Adrenal gland (tissue), 12 donors: ENCODE results near the gene HOXA5. TPM values are rescaled to one million over a fixed set of nuclear protein-coding genes. Genes with fewer than 3 reads are reported as not detected.

Experiments used
- DNase-seq, 7 donors: peaks; one replicate each; pipeline ENCODE4 v3.0.0-alpha.2; 2019 to 2020
- H3K27ac ChIP-seq, 5 donors: fragments of 200-600 bp; sonication (generic) in 4 of 5; 1 replicate in 3 of 5; 2 replicates in 2 of 5; pipeline versions ENCODE4 v1.5.1 to v1.8.0; 2016 to 2020; ENCODE audit warnings: mild to moderate bottlenecking in 1 of 5
- H3K27me3 ChIP-seq: fragments of 200-600 bp; 2 replicates; pipeline ENCODE4 v1.8.0; 2021
- H3K36me3 ChIP-seq, 2 donors: fragments of 200-600 bp; replicated peaks in 1 of 2; 1 replicate in 1 of 2; 2 replicates in 1 of 2; pipeline versions ENCODE4 v1.5.1 to v1.8.0; 2018 to 2022
- H3K4me1 ChIP-seq, 2 donors: fragments of 200-600 bp; replicated peaks in 1 of 2; 1 replicate in 1 of 2; 2 replicates in 1 of 2; pipeline versions ENCODE4 v1.5.1 to v1.8.0; 2018 to 2021
- H3K4me3 ChIP-seq, 4 donors: fragments of 200-600 bp; sonication (generic) in 3 of 4; one replicate each; pipeline ENCODE4 v1.5.1; 2016 to 2018
- H3K9me3 ChIP-seq, 3 donors: fragments of 200-600 bp; sonication (generic) in 1 of 3; replicated peaks in 1 of 3; 1 replicate in 2 of 3; 2 replicates in 1 of 3; pipeline versions ENCODE4 v1.5.1 to v1.8.0; 2016 to 2021
- CTCF ChIP-seq, 6 experiments: fragments of 450-650 bp in 4 of 6; fragments of 200-600 bp in 2 of 6; sonication (generic) in 1 of 6; IDR thresholded peaks; 1 replicate in 5 of 6; 2 replicates in 1 of 6; pipeline versions ENCODE4 v1.5.1 to v1.8.0; 2016 to 2021; ENCODE audit warnings: antibody characterized with exemption in 6 of 6, mild to moderate bottlenecking in 2 of 6, moderate library complexity in 1 of 6
- POLR2A ChIP-seq, 2 donors: fragments of 450-650 bp; IDR thresholded peaks; one replicate each; pipeline ENCODE4 v1.6.1; 2017; ENCODE audit warnings: antibody characterized with exemption in 2 of 2, mild to moderate bottlenecking in 2 of 2, moderate library complexity in 1 of 2
- WGBS, 4 donors: extraction: QIAGEN DNeasy Blood & Tissue Kit in 2 of 4; methylation state at CpG; one replicate each; pipeline versions ENCODE4 v1.1.5 to v1.1.7; 2013 to 2017; 5-methylcytosine and 5-hydroxymethylcytosine counted together
- intact Hi-C, 2 donors: fragments of 100-400 bp; cut with DNase I; formaldehyde crosslinking; loops; one replicate each; pipeline versions ENCODE4 v1.14.1 to v1.15.0; 2022 to 2023
- polyA plus RNA-seq, 3 donors: library from polyadenylated mRNA; stranded (reverse); fragments of 200-250 nt in 2 of 3; fragments of 350-450 nt in 1 of 3; fragmentation: Illumina TruSeq in 1 of 3; extraction: RNeasy Lipid Tissue Mini Kit (QIAGEN cat#74804) in 1 of 3; gene quantifications; one replicate each; pipeline ENCODE4 v1.2.3, GENCODE V29; 2013 to 2014
- total RNA-seq, 9 donors: library from RNA; depleted of rRNA in 4 of 9; stranded (reverse); fragments of >200 nt in 4 of 9; fragments of 120-200 nt in 1 of 9; fragmentation: NEBNext Ultra II Directional in 1 of 9; extraction: Animal tissue kit (Norgen Biotek cat#: 25700) in 1 of 9; gene quantifications; one replicate each; pipeline versions ENCODE4 v1.1.0 to v1.2.4, GENCODE V29; 2013 to 2023
- donor health status: healthy with polysubstance abuse.
- donor health status: Bipolar disorder and iron deficiency.
- donor health status: DM: yes; HTN: yes; CAD: no.
- donor health status: DM: no; HTN: no; CAD: no.
- donor health status: DM: no; HTN: no; CAD: no.
- donor health status: DM: yes; HTN: yes; CAD: no.

HOXA5 gene
- total and polyA plus RNA-seq, 12 donors: 21.8 to 132 (median 57.0) TPM

DNA sequence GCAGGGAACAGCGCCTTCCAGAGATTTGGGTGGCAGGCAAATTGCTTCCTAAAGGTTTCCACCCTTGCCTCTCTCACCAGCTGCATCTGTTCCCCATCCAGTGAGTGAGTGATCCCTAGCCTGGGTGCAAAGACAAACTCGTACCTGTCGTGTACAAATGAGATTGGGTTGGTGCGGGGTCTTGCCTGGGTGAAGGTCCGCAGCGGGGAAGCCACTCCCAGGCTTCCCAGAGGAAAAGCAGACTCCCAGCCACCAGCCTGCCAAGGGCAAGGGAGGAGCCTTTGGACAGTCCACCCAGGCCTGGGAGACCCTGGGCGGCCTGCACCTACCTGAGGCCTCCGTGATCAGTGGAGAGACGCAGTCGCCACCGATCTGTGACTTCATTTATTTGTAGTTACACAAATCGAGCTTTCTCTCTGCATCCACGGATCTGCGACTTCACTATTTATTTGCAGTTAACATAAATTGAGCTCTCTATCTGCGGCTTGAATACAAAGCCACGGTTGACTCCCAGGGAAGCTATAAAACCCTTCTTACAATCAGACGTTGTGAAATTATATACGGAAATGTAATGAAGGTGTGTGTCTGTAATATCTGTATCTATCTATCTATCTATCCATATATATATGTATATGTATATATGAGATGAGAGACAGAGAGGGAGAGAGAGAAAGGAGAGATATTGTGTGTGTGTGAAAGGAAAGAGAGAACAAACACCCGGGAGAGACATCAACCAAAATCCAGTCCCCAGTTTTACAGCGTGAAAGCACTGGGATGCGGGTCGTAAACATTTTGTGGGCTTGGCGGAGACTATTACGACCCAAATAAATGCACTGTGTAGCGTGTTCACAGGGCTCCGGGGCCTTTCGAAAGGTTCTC lies 16.0 kb upstream of the HOXA5 start:
- WGBS, 4 donors: 84 to 86% (median 85%) methylated on average over 27 of the region's 27 CpGs
- H3K9me3 ChIP-seq: no peaks in the 10 kb centered on the region
- H3K27me3 ChIP-seq: peaks cover under 1% of the 10 kb centered on the region
- H3K4me1 ChIP-seq: peaks cover 12 to 26% of the 10 kb centered on the region in 2 donors
- no peak overlapping the region for H3K4me3 ChIP-seq
- no peak for TF ChIP-seq CTCF (IDR thresholded peaks at IDR 0.05)
- no peak for TF ChIP-seq POLR2A (IDR thresholded peaks at IDR 0.05)
- intact Hi-C loops: loop anchor here (5.0 to 10.0 kb wide), 4 partner anchors 785 to 1275 kb away; no protein-coding TSS in a partner anchor
- no peaks in the 10 kb centered on the region for H3K36me3 ChIP-seq
- H3K27ac ChIP-seq: peak overlapping the region in 1 of 5 donors; percentile 14
- DNase-seq: peak in 3 of 7 donors; percentile 17 to 48 (median 18)

DNA sequence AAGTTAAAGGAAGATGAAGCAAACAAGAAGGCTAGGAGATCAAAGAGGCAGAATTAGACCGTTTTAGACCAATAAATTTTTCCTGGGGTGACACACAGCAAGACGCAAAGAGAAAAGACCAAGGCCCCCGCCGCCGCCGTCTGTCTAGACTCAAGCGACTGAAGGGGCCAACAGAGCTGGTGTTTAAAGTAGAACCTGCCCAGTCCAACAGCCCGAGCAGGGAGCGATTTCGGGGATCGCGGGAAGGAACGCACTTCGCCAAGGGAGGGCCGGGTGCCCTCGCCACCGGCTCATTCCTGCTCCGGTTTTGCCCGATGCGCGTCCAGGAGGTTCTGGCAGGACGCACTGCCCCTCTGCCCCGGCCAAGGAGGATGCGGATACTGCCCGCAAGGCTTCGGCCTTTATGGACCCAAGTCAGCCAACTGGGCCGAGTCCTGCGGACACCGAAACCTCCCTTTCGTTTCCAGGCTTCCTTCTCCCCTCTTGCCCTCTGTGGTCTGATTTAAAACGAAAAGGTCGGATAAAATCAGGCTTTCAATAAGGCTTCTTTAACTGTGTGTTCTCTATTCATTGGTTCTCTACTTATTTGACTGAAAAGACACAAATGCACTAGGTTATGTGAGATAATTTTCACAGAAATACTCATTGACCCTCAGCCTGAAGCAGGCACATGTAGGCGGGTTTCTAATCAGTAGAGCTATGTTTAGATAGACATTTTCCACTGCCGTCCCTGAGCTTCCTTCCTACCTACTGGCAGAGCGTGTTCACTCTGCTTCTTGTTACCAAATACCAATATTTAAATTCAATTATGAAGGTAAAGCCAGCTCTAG lies 15.2 kb upstream of the HOXA5 start:
- no peaks in the 10 kb centered on the region for H3K9me3 ChIP-seq
- WGBS, 4 donors: 75 to 90% (median 78%) methylated on average over 35 of the region's 35 CpGs
- peaks cover 12 to 25% of the 10 kb centered on the region in 2 donors for H3K4me1 ChIP-seq
- no peak for TF ChIP-seq POLR2A (IDR thresholded peaks at IDR 0.05)
- no peak for TF ChIP-seq CTCF (IDR thresholded peaks at IDR 0.05)
- peak in 3 of 7 donors; percentile 4 to 50 (median 17) for DNase-seq
- no peaks in the 10 kb centered on the region for H3K27me3 ChIP-seq
- intact Hi-C loops: no loop called here
- no peak overlapping the region for H3K4me3 ChIP-seq
- no peaks in the 10 kb centered on the region for H3K36me3 ChIP-seq
- H3K27ac ChIP-seq: peak overlapping the region in 1 of 5 donors; percentile 14

GRCh38 chr7:27157702-27158431 lies 14.4 kb upstream of the HOXA5 start:
- Histone ChIP-seq H3K4me1 (peaks cover 12 to 25% of the 10 kb centered on the region in 2 donors), H3K27me3 (no peaks in the 10 kb centered on the region), H3K36me3 (no peaks in the 10 kb centered on the region), H3K4me3 (no peak overlapping the region), H3K27ac (no peak overlapping the region), H3K9me3 (no peaks in the 10 kb centered on the region)
- DNase-seq: peak in 4 of 7 donors; percentile 7 to 45 (median 20)
- intact Hi-C loops: no loop called here
- no peak for TF ChIP-seq POLR2A (IDR thresholded peaks at IDR 0.05)
- TF ChIP-seq CTCF (IDR thresholded peaks at IDR 0.05): no peak
- WGBS, 4 donors: 72 to 84% (median 76%) methylated on average over 30 of the region's 30 CpGs
